Prostate gland (tissue), 2 donors: ENCODE measurements around the gene IL17RE.

Source experiments
- POLR2A ChIP-seq: fragments of 450-650 bp; IDR thresholded peaks from one replicate; pipeline ENCODE4 v1.6.1; 2016; ENCODE audit warnings: antibody characterized with exemption, mild to moderate bottlenecking
- POLR2AphosphoS5 ChIP-seq: sonication (generic); formaldehyde crosslinking; IDR thresholded peaks from one replicate; pipeline ENCODE4 v1.6.1; 2017; ENCODE audit warnings: antibody characterized with exemption
- TF ChIP-seq, protein P1 (sequence below), 4 experiments: fragments of 200-600 bp in 2 of 4; fragments of 450-650 bp in 2 of 4; sonication (generic) in 2 of 4; IDR thresholded peaks; 1 replicate in 3 of 4; 2 replicates in 1 of 4; pipeline ENCODE4 v1.5.1; 2016 to 2019; ENCODE audit warnings: antibody characterized with exemption in 4 of 4, mild to moderate bottlenecking in 2 of 4, moderate library complexity in 2 of 4

DNA sequence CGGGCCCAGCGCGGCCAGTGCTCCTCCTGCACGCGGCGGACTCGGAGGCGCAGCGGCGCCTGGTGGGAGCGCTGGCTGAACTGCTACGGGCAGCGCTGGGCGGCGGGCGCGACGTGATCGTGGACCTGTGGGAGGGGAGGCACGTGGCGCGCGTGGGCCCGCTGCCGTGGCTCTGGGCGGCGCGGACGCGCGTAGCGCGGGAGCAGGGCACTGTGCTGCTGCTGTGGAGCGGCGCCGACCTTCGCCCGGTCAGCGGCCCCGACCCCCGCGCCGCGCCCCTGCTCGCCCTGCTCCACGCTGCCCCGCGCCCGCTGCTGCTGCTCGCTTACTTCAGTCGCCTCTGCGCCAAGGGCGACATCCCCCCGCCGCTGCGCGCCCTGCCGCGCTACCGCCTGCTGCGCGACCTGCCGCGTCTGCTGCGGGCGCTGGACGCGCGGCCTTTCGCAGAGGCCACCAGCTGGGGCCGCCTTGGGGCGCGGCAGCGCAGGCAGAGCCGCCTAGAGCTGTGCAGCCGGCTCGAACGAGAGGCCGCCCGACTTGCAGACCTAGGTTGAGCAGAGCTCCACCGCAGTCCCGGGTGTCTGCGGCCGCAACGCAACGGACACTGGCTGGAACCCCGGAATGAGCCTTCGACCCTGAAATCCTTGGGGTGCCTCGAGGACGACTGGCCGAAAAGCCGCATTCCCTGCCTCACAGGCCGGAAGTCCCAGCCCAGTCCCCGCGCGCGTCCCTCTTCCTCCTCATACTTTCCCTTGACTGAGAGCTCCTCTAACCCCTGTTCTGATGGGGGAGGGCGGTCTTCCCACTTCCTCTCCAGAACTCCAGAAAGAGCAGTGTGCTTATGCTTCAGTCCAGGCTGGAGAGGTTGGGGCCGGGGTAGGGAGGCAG lies 12.8 kb downstream of the IL17RE start:
- TF ChIP-seq, protein P1, sequence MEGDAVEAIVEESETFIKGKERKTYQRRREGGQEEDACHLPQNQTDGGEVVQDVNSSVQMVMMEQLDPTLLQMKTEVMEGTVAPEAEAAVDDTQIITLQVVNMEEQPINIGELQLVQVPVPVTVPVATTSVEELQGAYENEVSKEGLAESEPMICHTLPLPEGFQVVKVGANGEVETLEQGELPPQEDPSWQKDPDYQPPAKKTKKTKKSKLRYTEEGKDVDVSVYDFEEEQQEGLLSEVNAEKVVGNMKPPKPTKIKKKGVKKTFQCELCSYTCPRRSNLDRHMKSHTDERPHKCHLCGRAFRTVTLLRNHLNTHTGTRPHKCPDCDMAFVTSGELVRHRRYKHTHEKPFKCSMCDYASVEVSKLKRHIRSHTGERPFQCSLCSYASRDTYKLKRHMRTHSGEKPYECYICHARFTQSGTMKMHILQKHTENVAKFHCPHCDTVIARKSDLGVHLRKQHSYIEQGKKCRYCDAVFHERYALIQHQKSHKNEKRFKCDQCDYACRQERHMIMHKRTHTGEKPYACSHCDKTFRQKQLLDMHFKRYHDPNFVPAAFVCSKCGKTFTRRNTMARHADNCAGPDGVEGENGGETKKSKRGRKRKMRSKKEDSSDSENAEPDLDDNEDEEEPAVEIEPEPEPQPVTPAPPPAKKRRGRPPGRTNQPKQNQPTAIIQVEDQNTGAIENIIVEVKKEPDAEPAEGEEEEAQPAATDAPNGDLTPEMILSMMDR (IDR thresholded peaks at IDR 0.05), result peak; percentile 22 to 73 (median 42)
- TF ChIP-seq POLR2A, result no peak
- peak; percentile 4 for TF ChIP-seq POLR2AphosphoS5
